ENCODE data around the gene SS18L1. TPM values are rescaled to one million over a fixed set of nuclear protein-coding genes. Genes with fewer than 3 reads are reported as not detected.

Gene SS18L1
- total and polyA plus RNA-seq, 2 experiments from 2014 or later: 6.5 to 32.6 TPM

GRCh38 chr20:62211216-62211615, 67.6 kb downstream of the SS18L1 start:
- H3F3A ChIP-seq (replicated peaks; ENCODE audit: low read depth): no peaks in the 10 kb centered on the region
- no peak overlapping the region for H2AFZ ChIP-seq
- no peaks in the 10 kb centered on the region for H3K79me2 ChIP-seq (replicated peaks; ENCODE audit: insufficient read depth)
- H3K36me3 Mint-ChIP-seq (ENCODE audit: low read depth): no peaks in the 10 kb centered on the region
- no peak overlapping the region for H3K4me3 ChIP-seq
- H3K4me1 Mint-ChIP-seq: peaks cover 10% of the 10 kb centered on the region
- peaks cover 20% of the 10 kb centered on the region for H3K27me3 Mint-ChIP-seq (ENCODE audit: insufficient read depth, low read depth, poor library complexity)
- H3K4me1 ChIP-seq (ENCODE audit: insufficient read depth): no peaks in the 10 kb centered on the region; the same call in 1 of the 2 replicates
- H3K9me3 Mint-ChIP-seq: no peaks in the 10 kb centered on the region
- ATAC-seq: no peak
- TF ChIP-seq NANOG (IDR thresholded peaks at IDR 0.05; ENCODE audit: borderline replicate concordance): no peak
- H3K4me3 Mint-ChIP-seq: no peak overlapping the region
- DNase-seq (ENCODE audit: low spot score): no peak
- no peak overlapping the region for H3K27ac Mint-ChIP-seq
- no peaks in the 10 kb centered on the region for H3K36me3 ChIP-seq (ENCODE audit: insufficient read depth)
- no peaks in the 10 kb centered on the region; the same call in 1 of the 2 replicates for H4K20me1 ChIP-seq (replicated peaks; ENCODE audit: insufficient read depth)
- no peaks in the 10 kb centered on the region for H3K27me3 ChIP-seq (ENCODE audit: insufficient read depth)
- no peaks in the 10 kb centered on the region for H3K9me2 ChIP-seq (ENCODE audit: insufficient read depth)
- no peak overlapping the region for H3K27ac ChIP-seq (ENCODE audit: low read depth)
- no peak overlapping the region for H3K4me2 ChIP-seq

DNA sequence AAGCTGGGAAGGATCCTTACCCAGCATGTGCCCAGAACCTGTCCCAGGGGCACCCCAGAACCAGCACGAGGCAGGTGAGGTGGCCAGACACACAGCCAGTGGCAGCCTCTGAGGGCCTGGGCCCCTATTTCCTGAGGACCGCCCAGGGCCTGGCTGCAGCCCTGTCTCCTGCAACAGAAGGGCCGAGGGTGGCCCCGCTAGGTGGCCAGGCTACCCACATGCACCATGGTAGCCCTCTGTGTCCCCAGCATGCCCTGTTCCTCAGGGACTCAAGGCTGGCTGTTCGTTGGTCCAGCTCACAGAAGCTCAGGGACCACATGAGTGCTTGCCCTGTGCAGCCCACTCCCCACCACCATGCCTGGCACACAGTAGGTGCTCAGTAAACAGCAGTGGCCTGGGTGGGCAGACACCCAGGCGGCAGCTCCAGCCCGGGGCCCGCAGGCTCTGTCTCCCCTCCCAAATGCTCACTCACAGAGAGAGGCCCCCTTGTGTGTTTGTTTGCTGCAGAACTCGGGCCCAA, 68.3 kb downstream of the SS18L1 start:
- H3K4me2 ChIP-seq: no peak overlapping the region
- Mint-ChIP-seq H3K36me3 (ENCODE audit: low read depth) (no peaks in the 10 kb centered on the region), H3K9me3 (no peaks in the 10 kb centered on the region), H3K27ac (no peak overlapping the region), H3K27me3 (ENCODE audit: insufficient read depth, low read depth, poor library complexity) (peaks cover 20% of the 10 kb centered on the region), H3K4me3 (no peak overlapping the region), H3K4me1 (peaks cover 10% of the 10 kb centered on the region)
- H4K20me1 ChIP-seq (replicated peaks; ENCODE audit: insufficient read depth): no peaks in the 10 kb centered on the region; the same call in 1 of the 2 replicates
- H3K4me3 ChIP-seq: no peak overlapping the region
- no peaks in the 10 kb centered on the region for H3K9me2 ChIP-seq (ENCODE audit: insufficient read depth)
- H2AFZ ChIP-seq: no peak overlapping the region
- no peaks in the 10 kb centered on the region for H3F3A ChIP-seq (replicated peaks; ENCODE audit: low read depth)
- H3K36me3 ChIP-seq (ENCODE audit: insufficient read depth): no peaks in the 10 kb centered on the region
- DNase-seq (ENCODE audit: low spot score) (no peak), ATAC-seq (no peak)
- H3K27me3 ChIP-seq (ENCODE audit: insufficient read depth): no peaks in the 10 kb centered on the region
- H3K79me2 ChIP-seq (replicated peaks; ENCODE audit: insufficient read depth): no peaks in the 10 kb centered on the region
- no peak overlapping the region for H3K27ac ChIP-seq (ENCODE audit: low read depth)
- no peaks in the 10 kb centered on the region; the same call in 1 of the 2 replicates for H3K4me1 ChIP-seq (ENCODE audit: insufficient read depth)
- TF ChIP-seq ZNF114 (CRISPR knock-in tag; IDR thresholded peaks at IDR 0.05): no peak
- TF ChIP-seq, protein P1, sequence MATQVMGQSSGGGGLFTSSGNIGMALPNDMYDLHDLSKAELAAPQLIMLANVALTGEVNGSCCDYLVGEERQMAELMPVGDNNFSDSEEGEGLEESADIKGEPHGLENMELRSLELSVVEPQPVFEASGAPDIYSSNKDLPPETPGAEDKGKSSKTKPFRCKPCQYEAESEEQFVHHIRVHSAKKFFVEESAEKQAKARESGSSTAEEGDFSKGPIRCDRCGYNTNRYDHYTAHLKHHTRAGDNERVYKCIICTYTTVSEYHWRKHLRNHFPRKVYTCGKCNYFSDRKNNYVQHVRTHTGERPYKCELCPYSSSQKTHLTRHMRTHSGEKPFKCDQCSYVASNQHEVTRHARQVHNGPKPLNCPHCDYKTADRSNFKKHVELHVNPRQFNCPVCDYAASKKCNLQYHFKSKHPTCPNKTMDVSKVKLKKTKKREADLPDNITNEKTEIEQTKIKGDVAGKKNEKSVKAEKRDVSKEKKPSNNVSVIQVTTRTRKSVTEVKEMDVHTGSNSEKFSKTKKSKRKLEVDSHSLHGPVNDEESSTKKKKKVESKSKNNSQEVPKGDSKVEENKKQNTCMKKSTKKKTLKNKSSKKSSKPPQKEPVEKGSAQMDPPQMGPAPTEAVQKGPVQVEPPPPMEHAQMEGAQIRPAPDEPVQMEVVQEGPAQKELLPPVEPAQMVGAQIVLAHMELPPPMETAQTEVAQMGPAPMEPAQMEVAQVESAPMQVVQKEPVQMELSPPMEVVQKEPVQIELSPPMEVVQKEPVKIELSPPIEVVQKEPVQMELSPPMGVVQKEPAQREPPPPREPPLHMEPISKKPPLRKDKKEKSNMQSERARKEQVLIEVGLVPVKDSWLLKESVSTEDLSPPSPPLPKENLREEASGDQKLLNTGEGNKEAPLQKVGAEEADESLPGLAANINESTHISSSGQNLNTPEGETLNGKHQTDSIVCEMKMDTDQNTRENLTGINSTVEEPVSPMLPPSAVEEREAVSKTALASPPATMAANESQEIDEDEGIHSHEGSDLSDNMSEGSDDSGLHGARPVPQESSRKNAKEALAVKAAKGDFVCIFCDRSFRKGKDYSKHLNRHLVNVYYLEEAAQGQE (IDR thresholded peaks at IDR 0.05; ENCODE audit: unreplicated experiment): no peak
- no peak for TF ChIP-seq ZNF462 (CRISPR knock-in tag; IDR thresholded peaks at IDR 0.05)
- TF ChIP-seq JUNB (IDR thresholded peaks at IDR 0.05; ENCODE audit: unreplicated experiment): no peak
- TF ChIP-seq CREB1 (CRISPR knock-in tag; IDR thresholded peaks at IDR 0.05; ENCODE audit: low read depth): no peak
- TF ChIP-seq, protein P2, sequence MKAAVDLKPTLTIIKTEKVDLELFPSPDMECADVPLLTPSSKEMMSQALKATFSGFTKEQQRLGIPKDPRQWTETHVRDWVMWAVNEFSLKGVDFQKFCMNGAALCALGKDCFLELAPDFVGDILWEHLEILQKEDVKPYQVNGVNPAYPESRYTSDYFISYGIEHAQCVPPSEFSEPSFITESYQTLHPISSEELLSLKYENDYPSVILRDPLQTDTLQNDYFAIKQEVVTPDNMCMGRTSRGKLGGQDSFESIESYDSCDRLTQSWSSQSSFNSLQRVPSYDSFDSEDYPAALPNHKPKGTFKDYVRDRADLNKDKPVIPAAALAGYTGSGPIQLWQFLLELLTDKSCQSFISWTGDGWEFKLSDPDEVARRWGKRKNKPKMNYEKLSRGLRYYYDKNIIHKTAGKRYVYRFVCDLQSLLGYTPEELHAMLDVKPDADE (IDR thresholded peaks at IDR 0.05): no peak
- TF ChIP-seq EZH2phosphoT487 (IDR thresholded peaks at IDR 0.05; ENCODE audit: unreplicated experiment): no peak
- no peak for TF ChIP-seq EZH2 (IDR thresholded peaks at IDR 0.05; ENCODE audit: low read depth, unreplicated experiment)
